Stimulated activated CD4-positive, alpha-beta T cell treated with anti-CD3 and anti-CD28 coated beads, Interleukin-15, amount 100 ng/mL, for 24 hours (primary cell): Measurements from ENCODE around the gene POU1F1.
"Not testable (repeated sequence)": the region's sequence is repeated elsewhere in the genome, so short reads cannot be mapped to it uniquely, and the experiment has no call there.

Experiments used
- DNase-seq: peaks from one replicate; pipeline ENCODE4 v3.0.0-alpha.2; 2020

POU1F1 gene

DNA sequence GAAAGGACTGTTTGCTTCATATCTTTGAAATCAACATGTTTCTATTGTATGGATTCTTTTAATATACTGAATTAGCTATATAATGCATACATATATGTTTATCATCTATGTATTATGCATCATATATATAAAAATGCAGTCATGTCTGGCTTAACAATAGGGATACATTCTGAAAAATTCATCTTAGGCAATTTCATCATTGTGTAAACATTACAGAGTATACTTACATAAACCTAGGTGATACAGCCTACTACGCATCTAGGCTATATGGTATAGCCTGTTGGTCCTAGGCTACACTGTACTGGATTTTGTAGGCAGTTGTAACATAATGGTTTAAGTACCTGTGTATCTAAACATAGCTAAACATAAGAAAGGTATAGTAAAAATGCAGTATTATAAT is 27.6 kb downstream of the POU1F1 start:
- no peak for DNase-seq

DNA sequence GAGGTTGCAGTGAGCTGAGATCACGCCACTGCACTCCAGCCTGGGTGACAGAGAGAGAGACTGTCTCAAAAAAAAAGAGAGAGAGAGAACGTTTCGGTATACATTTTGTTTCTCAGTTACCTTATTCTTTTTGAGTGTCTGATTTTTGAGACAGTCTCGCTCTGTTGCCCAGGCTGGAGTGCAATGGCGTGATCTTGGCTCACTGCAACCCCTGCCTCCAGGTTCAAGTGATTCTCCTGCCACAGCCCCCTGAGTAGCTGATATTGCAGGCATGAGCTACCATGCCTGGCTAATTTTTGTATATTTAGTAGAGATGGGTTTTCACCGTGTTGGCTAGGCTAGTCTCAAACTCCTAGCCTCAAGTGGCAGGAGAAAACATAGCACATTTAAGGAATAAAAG is 28.2 kb downstream of the POU1F1 start:
- DNase-seq: not testable (repeated sequence)

DNA sequence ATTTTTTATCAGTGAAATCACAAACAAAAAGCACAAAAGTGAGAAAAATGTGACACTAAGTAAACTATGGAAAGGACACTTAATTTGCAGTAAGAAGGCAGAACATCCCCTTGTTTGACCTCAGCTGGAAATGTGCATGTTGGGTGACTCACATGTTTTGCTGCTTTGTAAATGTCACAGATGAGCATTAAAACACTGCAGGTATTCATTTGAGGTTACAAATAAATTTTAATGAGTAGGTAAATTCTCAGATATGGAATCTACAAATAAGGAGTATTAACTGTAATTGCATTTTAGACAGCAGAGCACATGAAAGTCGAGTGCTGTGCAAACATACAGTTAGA is 29.0 kb downstream of the POU1F1 start:
- DNase-seq: no peak

DNA sequence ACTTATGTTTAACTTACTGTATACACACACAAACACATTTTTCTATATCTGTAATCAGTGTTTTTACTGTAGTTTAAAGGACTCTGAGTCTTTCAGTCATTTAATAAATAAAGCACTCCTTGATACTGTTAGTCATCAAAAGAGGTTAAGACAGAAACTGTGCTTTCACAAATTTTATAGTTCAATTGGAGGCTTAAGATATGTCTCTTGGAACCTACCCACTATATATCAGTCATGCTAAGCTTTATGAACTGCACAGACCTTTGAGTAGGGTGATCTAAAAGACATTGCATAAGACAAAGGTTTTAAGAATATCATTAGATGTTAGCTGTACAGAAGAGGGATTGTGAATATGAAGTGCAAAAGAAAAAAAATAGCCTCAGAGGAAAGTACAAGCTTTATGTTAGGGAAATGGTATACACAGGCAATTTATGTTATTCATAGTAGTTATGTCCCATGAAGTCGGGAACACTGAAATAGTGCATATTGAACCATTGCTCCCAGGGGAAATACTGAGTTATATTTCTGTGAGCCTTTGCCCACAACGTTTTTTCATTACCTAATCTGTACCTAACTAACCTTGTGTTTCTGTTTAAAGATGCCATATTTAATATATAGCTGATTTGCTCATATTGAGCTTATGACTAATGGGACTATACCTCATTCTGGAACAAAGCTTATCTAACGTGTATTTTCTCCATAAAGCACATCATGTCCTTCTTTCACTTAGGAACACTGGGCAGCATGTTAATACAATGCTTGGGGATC is 29.5 kb downstream of the POU1F1 start:
- no peak for DNase-seq

DNA sequence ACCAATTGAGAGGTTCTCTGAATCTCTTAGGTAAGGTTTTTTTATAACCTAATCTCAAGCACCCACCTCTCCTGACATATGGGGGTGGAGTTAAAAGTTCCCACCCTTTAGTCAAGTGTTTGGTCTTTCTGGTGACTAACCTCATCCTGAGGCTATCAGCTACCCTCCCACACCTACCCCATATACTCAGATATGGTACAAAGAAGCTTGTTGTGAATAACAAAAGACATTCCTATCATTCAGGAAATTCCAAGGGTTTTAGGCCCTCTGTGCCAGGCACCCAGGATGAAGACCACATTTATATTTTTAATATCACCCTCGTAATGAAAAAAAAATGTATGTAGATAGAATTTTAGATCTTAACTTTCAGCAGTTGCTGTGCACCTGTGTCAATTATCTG is 40.3 kb downstream of the POU1F1 start:
- DNase-seq: no peak

DNA sequence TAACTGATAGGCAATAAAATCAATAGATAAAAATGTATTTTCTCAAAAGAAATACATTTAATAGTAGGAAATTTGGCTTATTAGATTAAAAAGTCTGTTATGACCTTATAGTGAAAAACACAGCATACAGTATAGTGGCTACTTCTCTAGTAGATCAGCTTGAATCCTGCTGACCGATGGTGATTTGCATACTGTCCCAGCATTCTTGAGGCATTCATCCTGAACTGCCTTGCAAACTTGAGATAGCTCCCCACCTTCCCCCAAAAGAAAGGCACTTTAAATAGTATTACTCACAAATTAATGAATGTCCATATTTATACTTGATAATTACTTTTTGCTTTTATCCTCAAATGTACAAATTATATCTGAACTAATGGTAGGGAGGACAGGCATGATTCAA is 42.6 kb downstream of the POU1F1 start:
- DNase-seq: no peak

DNA sequence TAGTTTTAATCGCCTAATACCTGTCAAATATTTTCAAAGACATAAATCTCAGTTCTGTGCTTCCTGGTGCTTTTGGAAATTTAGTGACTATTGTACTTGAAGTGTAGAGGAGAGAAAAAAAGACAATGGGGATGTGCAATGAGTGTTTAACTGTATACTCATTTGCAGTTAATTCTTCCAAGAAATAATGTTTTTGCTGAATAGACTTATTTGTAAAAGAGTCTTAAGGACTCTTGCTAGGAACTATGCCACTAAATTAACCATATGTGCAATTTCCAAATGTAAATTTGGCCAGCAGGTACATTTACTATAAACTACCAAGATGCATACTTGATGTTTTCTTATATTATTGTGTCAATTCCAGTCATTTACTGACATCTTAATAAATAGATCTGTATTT is 47.3 kb downstream of the POU1F1 start:
- DNase-seq: no peak

DNA sequence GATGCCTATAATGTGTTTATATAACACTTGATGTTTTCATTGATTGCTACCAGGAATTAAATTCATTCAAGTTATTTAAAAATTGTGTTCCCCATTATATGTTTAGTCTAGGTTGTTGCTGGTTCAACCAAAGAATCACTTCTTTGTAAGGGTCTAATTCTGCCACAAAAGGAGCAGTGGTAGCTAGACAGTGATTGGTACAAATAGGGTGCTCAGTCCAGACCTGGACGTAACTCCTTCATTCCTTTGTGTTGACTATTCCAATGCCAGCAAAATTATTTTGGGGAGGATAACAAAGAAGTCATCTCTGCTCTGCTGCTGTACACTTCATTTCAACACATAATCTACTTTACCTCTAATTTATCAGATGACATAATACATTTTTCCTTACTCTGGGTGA is 48.1 kb downstream of the POU1F1 start:
- no peak for DNase-seq

DNA sequence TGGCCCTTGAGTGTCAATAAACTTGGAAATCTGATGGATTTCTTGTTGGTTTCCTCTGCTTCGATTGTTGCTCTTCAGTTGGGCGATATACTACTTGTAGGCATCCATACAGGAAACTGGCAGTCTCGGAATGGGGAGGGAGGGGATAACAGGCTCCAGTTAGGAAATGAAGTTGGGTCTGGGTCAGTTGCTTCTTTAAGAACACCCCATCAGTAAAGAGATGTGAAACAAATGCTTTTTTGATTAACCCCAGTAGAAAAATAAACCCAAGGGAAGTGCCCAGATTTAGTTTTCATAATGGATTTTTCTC is 48.6 kb downstream of the POU1F1 start:
- DNase-seq: no peak

DNA sequence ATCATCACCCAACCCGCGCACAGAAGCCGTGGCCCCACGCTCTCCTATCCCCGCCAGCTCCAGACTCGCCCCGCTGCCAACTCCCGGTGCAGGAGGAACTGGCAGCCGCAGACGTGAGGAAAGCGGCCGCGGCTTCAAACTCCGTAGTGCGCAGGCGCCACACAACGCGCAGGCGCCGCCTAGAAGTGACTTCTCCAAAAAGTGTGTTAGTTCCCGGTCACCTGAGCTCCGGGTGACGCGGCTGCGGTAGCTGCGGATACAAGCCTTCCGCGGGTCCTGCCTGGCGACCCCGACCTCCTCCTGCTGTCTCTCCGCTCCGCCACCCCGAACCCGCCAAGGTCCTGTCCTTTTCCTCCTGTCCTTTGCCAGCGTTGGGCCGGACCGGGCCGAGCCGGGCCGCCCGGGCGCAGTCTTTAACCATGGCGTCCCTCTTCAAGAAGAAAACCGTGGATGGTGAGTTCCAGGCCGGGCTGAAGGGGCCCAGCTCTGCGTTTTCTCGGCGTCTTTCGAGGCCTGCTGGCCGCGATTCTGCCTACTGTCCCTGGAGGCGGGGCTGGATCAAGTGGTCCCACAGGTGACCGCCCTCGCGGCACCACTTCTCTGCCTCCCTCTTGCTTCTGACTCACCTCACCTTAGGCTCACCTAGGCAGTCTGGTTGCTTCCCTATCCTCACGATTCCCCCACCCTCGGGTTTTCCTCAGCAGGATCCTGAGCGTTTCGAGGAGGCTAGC is 49.1 kb downstream of the POU1F1 start, which contains the start of gene CHMP2B:
Gene CHMP2B (plus strand): TSS at position 206 of the 731 bp plus-strand sequence. CDS start 214 bp downstream, at position 420.
- DNase-seq: peak; percentile 90

DNA sequence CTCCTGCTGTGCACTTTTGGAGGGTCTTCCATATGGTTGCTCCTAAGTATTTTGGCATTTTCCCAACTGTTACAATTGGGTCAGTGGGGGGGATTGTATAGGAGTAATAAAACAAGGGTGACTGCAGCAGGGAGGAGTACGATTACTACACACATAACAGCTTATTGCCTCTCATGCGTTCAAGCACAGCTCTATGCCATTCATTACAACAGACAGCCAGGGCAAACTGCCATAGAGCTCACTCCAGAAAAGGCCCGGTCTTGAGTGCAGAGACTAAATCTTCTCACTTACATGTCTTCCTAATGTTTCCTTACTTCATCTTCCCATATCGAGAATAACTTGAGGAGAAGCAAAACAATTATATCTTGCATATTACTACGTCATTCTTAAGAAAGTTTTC is 50.7 kb downstream of the POU1F1 start:
- DNase-seq: no peak

DNA sequence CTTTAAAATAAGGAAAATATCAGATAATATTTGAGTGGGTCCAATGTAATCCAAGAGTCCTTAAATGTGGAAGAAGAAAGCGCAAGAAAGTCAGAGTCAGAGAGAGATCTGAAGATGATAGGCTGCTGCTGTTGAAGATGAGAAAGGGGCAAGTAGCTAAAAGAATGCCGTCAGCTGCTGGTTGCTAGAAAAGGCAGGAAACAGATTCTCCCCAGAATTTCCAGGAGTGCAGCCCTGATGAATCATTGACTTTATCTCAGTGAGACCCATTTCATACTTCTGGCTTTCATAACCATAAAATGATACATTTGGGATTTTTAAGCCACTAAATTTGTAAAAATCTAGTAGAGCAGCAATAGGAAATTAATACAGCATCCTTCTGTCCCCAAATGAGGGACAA is 56.8 kb downstream of the POU1F1 start:
- DNase-seq: no peak

DNA sequence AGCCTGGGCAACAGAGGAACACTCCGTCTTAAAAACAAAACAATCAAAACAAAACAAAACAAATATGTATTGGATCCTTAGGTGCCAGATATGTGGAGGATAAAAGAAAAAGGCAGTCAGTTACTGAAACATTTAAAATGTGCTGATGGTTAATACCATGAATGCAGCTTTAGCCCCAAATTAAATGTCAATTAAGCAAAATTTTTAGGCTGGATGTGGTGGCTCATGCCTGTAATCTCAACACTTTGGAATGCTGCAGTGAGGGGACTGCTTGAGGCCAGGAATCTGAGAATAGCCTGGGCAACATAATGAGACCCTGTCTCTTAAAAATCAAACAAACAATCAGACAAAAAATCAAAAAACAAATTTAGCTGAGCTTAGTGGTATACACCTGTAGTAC is 57.8 kb downstream of the POU1F1 start:
- no peak for DNase-seq
